COLO668 (cell line): Measurements from ENCODE around the gene MYCBPAP.
A peak's percentile ranks its signal among the peaks of the same experiment; 100 is the strongest.
"Not testable (repeated sequence)": the region's sequence is repeated elsewhere in the genome, so short reads cannot be mapped to it uniquely, and the experiment has no call there.

ENCODE experiments used
- DNase-seq: peaks from one replicate; lab custom pipeline; 2025; ENCODE audit not compliant: unreplicated experiment; lab: John Stamatoyannopoulos, UW

MYCBPAP gene

DNA sequence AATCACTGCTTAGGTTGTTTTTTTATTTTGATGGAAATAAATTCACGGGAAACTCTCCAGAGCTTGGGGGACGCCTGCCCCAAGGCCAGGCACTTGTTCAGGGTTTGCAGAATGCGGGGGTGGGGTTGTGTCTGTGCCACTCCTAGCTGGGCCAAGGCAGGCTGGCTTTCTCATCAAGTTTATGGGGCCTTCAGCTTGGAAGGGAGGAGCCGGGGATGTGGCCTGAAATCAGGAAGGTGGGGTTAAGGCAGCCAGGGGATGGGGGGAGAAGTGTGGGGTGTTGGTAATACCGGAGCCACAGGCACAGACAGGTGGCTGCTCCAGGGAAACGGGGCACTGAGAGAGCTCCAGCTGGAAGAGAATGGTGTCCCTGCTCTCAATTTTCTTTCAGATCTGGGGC, 37.8 kb upstream of the MYCBPAP start:
- no peak for DNase-seq

DNA sequence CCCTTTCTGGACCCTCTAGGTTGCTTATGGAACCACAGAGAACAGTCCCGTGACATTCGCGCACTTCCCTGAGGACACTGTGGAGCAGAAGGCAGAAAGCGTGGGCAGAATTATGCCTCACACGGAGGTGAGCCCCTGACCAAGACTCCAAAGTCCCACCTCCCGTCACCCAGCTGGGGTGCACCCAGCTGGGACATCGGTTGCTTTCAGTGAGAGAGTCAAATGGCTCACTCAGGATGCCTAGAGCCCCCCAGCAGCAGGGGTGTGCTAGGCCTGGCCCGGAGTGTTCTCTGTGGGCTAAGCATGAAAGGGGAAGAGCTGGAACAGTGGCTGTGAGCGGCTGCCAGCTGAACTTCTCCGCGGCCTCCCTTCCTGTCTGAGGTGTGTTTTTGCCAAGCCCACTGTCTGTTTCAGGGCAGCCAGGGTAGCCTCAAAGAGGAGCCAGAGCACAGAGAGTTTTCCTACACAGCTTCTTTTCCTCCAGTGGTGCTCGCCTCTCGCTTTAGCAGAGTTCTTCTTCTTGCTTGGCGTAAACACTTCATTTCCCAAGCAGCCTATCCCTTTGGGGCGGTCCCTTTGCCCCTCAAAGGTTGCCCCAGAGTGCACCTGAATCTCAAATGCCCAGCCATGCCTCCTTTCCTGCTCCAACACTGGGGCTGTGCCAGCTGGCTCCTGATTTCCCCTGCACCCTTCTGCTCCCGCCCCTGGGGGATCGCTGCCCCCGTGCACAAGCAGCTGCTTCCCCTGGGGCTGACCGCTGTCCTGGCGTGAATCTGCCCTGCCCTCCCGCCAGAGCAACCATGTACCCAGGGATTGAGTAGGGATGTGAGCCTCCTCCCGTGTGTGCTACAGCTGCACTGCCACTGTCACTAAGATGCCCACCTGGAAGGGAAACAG, 37.0 kb upstream of the MYCBPAP start:
- no peak for DNase-seq

GRCh38 chr17:50472286-50472685, 36.0 kb upstream of the MYCBPAP start:
- DNase-seq = no peak

DNA sequence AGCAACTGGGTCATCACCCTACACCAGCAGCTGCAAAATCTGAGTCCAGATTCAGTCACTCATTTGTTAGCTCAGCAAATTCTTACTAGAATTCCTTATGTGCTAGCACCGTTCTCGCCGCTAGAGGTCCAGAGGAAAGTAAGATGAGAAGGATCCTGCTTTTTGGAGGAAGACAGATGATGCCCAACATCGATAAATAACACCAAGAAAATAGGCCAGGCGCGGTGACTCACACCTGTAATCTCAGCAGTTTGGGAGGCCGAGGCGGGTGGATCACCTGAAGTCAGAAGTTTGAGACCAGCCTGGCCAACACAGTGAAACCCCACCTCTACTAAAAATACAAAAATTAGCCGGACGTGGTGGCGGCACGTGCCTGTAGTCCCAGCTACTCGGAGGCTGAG, 35.5 kb upstream of the MYCBPAP start:
- DNase-seq = not testable (repeated sequence)

DNA sequence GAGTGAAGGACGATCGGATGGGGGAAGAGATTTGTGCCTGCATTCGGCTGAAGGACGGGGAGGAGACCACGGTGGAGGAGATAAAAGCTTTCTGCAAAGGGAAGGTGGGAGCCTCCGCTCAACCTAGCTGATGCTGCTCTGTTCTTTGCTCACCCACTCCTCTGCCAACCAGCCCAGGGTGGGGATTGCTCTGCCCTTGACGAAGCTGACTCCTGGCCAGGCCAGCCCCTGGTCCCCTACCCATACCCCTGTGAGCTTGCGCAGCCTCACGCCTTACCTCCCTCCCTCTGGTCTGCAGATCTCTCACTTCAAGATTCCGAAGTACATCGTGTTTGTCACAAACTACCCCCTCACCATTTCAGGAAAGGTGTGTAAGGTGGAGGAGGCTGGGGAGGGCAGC, 34.3 kb upstream of the MYCBPAP start:
- no peak for DNase-seq

GRCh38 chr17:50474523-50474922, 33.7 kb upstream of the MYCBPAP start:
- DNase-seq = no peak

DNA sequence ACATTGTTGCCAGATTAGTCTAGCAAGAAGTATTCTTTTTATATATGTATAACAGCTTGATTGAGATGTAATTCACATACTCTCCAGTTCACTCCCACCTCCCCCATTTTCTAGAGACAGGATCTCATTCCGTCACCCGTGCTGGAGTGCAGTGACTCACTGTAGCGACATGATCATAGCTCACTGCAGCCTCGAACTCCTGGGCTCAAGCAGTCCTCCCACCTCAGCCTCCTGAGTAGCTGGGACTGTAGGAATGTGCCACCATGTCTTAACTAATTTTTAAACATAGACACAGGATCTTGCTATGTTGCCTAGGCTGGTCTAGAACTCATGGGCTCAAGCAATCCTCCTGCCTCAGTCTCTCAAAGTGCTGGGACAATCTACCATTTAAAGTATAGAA, 32.9 kb upstream of the MYCBPAP start:
- DNase-seq = no peak

DNA sequence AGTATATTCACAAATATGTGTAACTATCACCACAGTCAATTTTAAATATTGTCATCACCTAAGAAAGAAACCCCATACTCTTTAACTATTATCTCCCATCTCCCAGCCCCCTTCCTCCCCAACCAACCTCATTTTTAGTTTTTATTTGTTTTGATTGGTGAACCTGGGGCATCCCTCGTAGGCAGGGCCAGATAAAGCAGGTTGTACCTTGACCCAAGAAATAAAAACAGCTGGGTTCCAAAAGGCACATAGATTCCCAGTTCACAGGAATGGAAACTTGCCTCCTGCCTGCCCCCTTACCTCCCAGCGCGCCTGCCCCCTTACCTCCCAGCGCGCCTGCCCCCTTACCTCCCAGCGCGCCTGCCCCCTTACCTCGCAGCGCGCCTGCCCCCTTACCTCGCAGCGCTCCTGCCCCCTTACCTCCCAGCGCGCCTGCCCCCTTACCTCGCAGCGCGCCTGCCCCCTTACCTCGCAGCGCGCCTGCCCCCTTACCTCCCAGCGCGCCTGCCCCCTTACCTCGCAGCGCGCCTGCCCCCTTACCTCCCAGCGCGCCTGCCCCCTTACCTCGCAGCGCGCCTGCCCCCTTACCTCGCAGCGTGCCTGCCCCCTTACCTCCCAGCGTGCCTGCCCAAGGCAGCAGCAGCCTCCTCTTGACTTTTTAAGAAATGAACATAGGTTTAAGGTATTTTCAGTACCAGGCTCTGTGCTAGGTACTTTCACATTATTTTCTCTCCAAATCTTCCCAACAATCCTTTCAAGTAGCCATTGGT, 32.3 kb upstream of the MYCBPAP start:
- DNase-seq = not testable (repeated sequence)

DNA sequence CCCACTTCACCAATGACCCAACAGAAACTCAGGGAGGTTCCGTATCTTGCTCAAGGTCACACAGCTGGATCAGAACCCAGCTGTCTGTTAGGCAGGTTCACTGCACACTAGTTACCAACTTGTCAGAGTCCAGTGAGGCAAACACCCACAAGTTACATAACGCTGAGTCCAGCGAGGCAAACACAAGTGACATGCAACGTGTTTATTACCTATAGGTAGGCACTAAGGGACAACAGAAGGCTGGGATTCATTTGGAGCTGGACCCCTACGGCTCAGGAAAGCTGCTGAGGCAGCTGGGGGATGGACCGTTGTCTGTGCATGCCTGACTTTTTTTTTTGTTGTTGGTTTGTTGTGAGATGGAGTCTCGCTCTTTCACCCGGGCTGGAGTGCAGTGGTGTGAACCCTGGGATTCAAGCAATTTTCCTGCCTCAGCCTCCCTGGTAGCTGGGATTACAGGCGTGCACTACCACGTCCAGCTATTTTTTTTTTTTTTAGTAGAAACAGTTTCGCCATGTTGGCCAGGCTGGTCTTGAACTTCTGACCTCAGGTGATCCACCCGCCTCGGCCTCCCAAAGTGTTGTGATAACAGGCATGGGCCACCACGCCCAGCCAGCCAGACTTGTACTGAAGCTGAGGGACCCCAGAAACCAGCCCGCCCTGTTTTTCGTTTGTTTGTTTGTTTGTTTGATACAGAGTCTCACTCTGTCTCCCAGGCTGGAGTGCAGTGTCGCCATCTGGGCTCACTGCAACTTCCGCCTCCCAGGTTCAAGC, 31.5 kb upstream of the MYCBPAP start:
- DNase-seq = no peak

DNA sequence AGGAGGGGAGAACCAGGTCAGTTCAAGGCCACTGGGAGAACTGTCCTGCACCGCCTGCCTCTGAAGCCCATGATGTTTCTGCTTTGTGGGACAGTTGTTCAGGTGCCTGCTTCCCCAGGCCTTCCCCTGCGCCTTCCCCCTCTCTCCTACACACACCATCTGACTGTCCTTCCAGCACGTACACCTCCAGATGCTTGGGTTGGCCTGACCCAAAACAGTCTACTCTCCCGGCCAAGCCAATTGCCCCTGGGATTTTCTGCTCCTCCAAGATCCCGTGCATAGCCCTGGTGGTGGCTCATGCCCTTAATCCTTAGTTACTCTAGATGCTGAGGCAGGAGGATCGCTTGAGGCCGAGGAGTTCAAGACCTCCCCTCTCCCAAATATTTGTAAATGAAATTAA, 30.3 kb upstream of the MYCBPAP start:
- DNase-seq = no peak

GRCh38 chr17:50478391-50479381, 29.6 kb upstream of the MYCBPAP start, which contains the start of gene RSAD1:
Gene RSAD1, plus strand, starts transcription at chr17:50478860. Its CDS starts 25 bp downstream, at chr17:50478885.
- DNase-seq = peak; percentile 91

- DNase-seq = peak; percentile 63
Observed at GRCh38 chr17:50479522-50480141, 28.6 kb upstream of the MYCBPAP start.

DNA sequence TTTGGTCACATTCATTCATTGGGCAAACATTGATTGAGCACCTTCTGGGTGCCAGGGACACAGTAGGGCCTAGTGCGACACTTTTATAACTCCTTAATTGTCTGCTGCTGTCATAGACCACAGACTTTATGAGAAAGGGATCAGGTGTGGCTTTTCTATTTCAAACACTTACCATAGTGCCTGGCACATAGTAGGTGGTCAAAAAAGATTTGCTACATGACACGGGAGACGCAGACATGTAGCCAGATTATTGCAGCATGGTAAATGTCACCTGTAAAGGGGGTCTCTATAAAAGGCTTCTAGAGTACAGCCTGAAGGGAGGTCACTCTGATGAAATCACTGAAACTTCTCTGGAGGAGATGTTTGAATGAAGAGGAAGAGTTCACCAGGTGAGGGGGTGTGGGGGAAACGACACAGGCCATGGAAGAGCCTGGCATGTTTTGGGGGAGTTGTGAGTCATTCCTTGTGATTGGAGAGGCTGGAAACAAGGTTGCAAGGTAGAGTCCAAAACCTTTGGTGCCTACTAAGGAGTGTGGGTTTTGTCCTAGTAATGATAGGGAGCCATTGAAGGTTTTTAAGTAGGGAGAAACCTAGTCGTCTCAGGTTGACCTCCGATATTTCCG, 28.0 kb upstream of the MYCBPAP start:
- no peak for DNase-seq

GRCh38 chr17:50480854-50481490, 27.3 kb upstream of the MYCBPAP start:
- DNase-seq = no peak

DNA sequence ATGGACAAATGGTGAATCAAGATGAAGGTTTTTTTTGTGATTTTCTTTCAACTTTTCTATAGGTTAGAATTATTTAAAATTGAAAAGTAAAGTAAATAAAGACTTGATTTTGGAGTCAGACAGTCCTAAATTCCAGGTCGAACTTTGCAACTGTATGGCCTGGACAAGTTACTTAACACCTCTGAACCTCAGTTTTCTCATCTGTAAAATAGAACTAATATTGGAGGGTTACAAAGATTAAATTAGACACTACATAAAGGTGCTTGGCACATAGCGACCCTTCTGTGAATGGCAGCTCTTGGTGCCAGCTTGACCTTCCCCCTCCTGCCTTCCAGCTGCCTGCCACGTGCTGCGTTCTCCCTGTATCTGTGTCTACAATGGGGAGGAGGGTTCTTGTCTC, 26.6 kb upstream of the MYCBPAP start:
- no peak for DNase-seq

DNA sequence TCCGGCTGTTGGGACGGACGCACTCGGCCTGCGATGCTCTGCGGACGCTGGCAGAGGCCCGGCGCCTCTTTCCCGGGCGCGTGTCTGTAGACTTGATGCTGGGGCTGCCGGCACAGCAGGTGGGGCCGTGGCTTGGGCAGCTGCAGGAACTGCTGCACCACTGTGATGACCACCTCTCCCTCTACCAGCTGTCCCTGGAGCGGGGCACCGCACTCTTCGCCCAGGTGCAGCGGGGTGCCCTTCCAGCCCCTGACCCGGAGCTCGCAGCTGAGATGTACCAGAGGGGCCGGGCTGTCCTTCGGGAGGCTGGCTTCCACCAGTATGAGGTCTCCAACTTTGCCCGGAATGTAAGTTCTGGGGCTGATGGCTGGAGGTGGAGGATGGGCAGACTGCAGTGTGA, 26.1 kb upstream of the MYCBPAP start:
- DNase-seq = no peak

DNA sequence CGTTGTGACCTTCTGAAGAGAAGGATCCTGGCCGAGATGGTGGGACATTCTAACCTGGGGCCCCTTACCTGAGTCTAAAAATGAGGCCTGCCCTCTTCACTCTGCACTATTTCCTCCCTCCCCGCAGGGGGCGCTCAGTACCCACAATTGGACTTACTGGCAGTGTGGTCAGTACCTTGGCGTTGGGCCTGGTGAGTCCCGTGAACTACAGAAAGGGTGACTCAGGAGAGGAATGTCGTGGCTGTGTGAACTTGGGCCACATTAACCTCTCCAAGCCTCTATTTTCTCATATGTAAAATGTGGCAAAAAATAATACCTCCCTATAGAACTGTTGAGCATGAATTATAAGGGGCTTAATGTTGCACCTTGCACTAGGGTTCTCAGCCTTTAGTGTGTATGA, 25.7 kb upstream of the MYCBPAP start:
- peak; percentile 61 for DNase-seq

DNA sequence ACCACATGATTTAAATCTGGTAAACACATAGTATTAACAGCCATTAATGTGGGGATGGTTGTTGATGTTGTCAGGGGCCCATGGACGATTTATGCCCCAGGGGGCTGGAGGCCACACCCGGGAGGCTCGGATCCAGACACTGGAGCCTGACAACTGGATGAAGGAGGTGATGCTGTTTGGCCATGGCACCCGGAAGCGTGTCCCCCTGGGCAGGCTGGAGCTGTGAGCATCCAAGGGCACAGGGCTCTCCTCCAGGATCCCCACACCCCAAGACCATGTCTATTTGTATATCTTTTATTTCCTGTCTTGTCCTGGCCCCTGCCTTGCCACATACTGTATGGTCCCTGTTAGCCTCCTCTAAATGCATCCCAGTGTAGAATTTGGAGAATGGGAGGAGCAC, 25.0 kb upstream of the MYCBPAP start:
- DNase-seq = no peak
